WTC11 (cell line): ENCODE results near the gene PAPPA2. TPM values are rescaled to one million over a fixed set of nuclear protein-coding genes. Genes with fewer than 3 reads are reported as not detected.

Source experiments
- ATAC-seq: fragments of 200-7000 bp; cut with Tn5 transposase; 2 replicates; pipeline ENCODE4 v1.10.0; 2021; ENCODE audit warnings: mild to moderate bottlenecking, moderate library complexity
- CTCF ChIA-PET: fragments of 300-600 bp; sonication (Branson Sonifier 250); formaldehyde crosslinking; loops from one replicate; lab custom pipeline; 2021; ENCODE audit warnings: antibody characterized with exemption; lab: Charles Lee
- POLR2A ChIA-PET: fragments of 350-600 bp; sonication (Branson Sonifier 250); formaldehyde crosslinking; loops from one replicate; lab custom pipeline; 2021; ENCODE audit warnings: antibody characterized with exemption; lab: Charles Lee
- DNase-seq: peaks from one replicate; pipeline ENCODE4 v3.0.0; 2021; ENCODE audit warnings: low spot score
- H3K27ac Mint-ChIP-seq: 2 replicates; pipeline ENCODE4 v1.8.0; 2021; ENCODE audit warnings: mixed read lengths
- H3K27me3 Mint-ChIP-seq: 2 replicates; pipeline ENCODE4 v1.8.0; 2021; ENCODE audit warnings: low read depth, mild to moderate bottlenecking, moderate library complexity, mixed read lengths
- H3K36me3 Mint-ChIP-seq: 2 replicates; pipeline ENCODE4 v1.8.0; 2021; ENCODE audit warnings: mixed read lengths
- H3K4me1 Mint-ChIP-seq: 2 replicates; pipeline ENCODE4 v1.8.0; 2022; ENCODE audit warnings: mixed read lengths
- H3K4me3 Mint-ChIP-seq: 2 replicates; pipeline ENCODE4 v1.8.0; 2021; ENCODE audit warnings: mild to moderate bottlenecking, moderate library complexity, mixed read lengths
- H3K9me3 Mint-ChIP-seq: 2 replicates; pipeline ENCODE4 v1.8.0; 2021; ENCODE audit warnings: mixed read lengths
- ATF3 ChIP-seq: sonication (generic); formaldehyde crosslinking; conservative IDR thresholded peaks from 2 replicates; pipeline ENCODE4 v1.8.1; 2022; ENCODE audit warnings: mild to moderate bottlenecking, missing genetic modification reagents
- CDX4 ChIP-seq: fragments of 250-450 bp; sonication (Bioruptor Pico); IDR thresholded peaks from 2 replicates; pipeline ENCODE4 v1.9.0; 2021; ENCODE audit warnings: moderate library complexity, mild to moderate bottlenecking, inconsistent platforms, borderline replicate concordance
- CTCF ChIP-seq: fragments of 200-600 bp; IDR thresholded peaks from 2 replicates; pipeline ENCODE4 v1.8.0; 2022; ENCODE audit warnings: antibody characterized with exemption
- E2F4 ChIP-seq: sonication (generic); formaldehyde crosslinking; IDR thresholded peaks from 2 replicates; pipeline ENCODE4 v1.8.1; 2022; ENCODE audit warnings: low read depth, mild to moderate bottlenecking, moderate library complexity, missing genetic modification reagents, borderline replicate concordance
- E2F5 ChIP-seq: sonication (generic); formaldehyde crosslinking; IDR thresholded peaks from 2 replicates; pipeline ENCODE4 v1.8.1; 2022; ENCODE audit warnings: mild to moderate bottlenecking, moderate library complexity, missing genetic modification reagents
- FOXK1 ChIP-seq: sonication (generic); formaldehyde crosslinking; IDR thresholded peaks from 2 replicates; pipeline ENCODE4 v1.8.0; 2022; ENCODE audit warnings: mild to moderate bottlenecking, moderate library complexity, missing genetic modification reagents
- FOXP1 ChIP-seq: sonication (generic); formaldehyde crosslinking; IDR thresholded peaks from 2 replicates; pipeline ENCODE4 v1.8.0; 2022; ENCODE audit warnings: missing genetic modification reagents, mild to moderate bottlenecking, moderate library complexity, borderline replicate concordance
- FOXP4 ChIP-seq: sonication (generic); formaldehyde crosslinking; IDR thresholded peaks from 2 replicates; pipeline ENCODE4 v1.8.0; 2022; ENCODE audit warnings: mild to moderate bottlenecking, missing genetic modification reagents
- IRF1 ChIP-seq: sonication (generic); formaldehyde crosslinking; IDR thresholded peaks from 2 replicates; pipeline ENCODE4 v1.8.0; 2023; ENCODE audit warnings: missing genetic modification reagents
- STAT6 ChIP-seq: sonication (generic); formaldehyde crosslinking; conservative IDR thresholded peaks from 2 replicates; pipeline ENCODE4 v1.8.1; 2023; ENCODE audit warnings: mild to moderate bottlenecking, low read depth, missing genetic modification reagents, moderate library complexity
- TP53 ChIP-seq: sonication (generic); formaldehyde crosslinking; IDR thresholded peaks from 2 replicates; pipeline ENCODE4 v1.8.1; 2023; ENCODE audit warnings: mild to moderate bottlenecking, missing genetic modification reagents
- ZBTB21 ChIP-seq: sonication (generic); formaldehyde crosslinking; IDR thresholded peaks from 2 replicates; pipeline ENCODE4 v1.8.1; 2023; ENCODE audit warnings: mild to moderate bottlenecking, missing genetic modification reagents, borderline replicate concordance
- ZNF219 ChIP-seq: sonication (generic); formaldehyde crosslinking; IDR thresholded peaks from 2 replicates; pipeline ENCODE4 v1.8.0; 2023; ENCODE audit warnings: missing genetic modification reagents, mild to moderate bottlenecking, borderline replicate concordance
- ZNF232 ChIP-seq: sonication (generic); formaldehyde crosslinking; IDR thresholded peaks from 2 replicates; pipeline ENCODE4 v1.8.0; 2022; ENCODE audit warnings: mild to moderate bottlenecking, missing genetic modification reagents
- ZNF263 ChIP-seq: sonication (generic); formaldehyde crosslinking; IDR thresholded peaks from 2 replicates; pipeline ENCODE4 v1.8.1; 2022; ENCODE audit warnings: low read depth, mild to moderate bottlenecking, moderate library complexity, missing genetic modification reagents
- ZNF317 ChIP-seq: sonication (generic); formaldehyde crosslinking; IDR thresholded peaks from 2 replicates; pipeline ENCODE4 v1.8.1; 2023; ENCODE audit warnings: low read depth, mild to moderate bottlenecking, moderate library complexity, missing genetic modification reagents, borderline replicate concordance
- ZNF512 ChIP-seq: sonication (generic); formaldehyde crosslinking; IDR thresholded peaks from 2 replicates; pipeline ENCODE4 v1.8.1; 2022; ENCODE audit warnings: missing genetic modification reagents, borderline replicate concordance
- ZNF671 ChIP-seq: fragments of 250-450 bp; sonication (Bioruptor Pico); IDR thresholded peaks from 2 replicates; pipeline ENCODE4 v1.8.0; 2021; ENCODE audit warnings: mild to moderate bottlenecking
- ZSCAN18 ChIP-seq: fragments of 250-450 bp; sonication (Bioruptor Pico); IDR thresholded peaks from 2 replicates; pipeline ENCODE4 v2.1.2; 2022; ENCODE audit warnings: mild to moderate bottlenecking, moderate library complexity
- total RNA-seq: library from RNA; stranded (reverse); gene quantifications from 3 replicates; pipeline ENCODE4 v1.2.3, GENCODE V29; 2021

PAPPA2 gene
- total RNA-seq, 1 experiment from 2014 or later = 0.74 TPM

- DNase-seq = no peak
- H3K4me1 Mint-ChIP-seq = peaks cover 8% of the 10 kb centered on the region
- H3K4me3 Mint-ChIP-seq = no peak overlapping the region
- H3K27me3 Mint-ChIP-seq = no peaks in the 10 kb centered on the region
- TF ChIP-seq STAT6 (no peak), E2F5 (CRISPR knock-in tag) (no peak), E2F4 (no peak), ZNF263 (no peak), ATF3 (CRISPR knock-in tag) (no peak), CDX4 (no peak), ZNF317 (CRISPR knock-in tag) (no peak), FOXP4 (CRISPR knock-in tag) (no peak), ZSCAN18 (CRISPR knock-in tag) (no peak), IRF1 (no peak), ZBTB21 (no peak), FOXP1 (CRISPR knock-in tag) (no peak)
- ChIA-PET CTCF (interaction anchor here (0.8 kb wide), 1 partner anchor 106 kb away, joined by 3 read pairs; no protein-coding TSS in a partner anchor), POLR2A (no interaction called here)
- no peaks in the 10 kb centered on the region for H3K36me3 Mint-ChIP-seq
- no peak for ATAC-seq
- no peak overlapping the region for H3K27ac Mint-ChIP-seq
- no peaks in the 10 kb centered on the region for H3K9me3 Mint-ChIP-seq
Measured at GRCh38 chr1:176480750-176481149, 17.8 kb downstream of the PAPPA2 start.

- Mint-ChIP-seq H3K4me1 (peaks cover 3% of the 10 kb centered on the region; the same call in 1 of the 2 replicates), H3K4me3 (no peak overlapping the region), H3K27me3 (no peaks in the 10 kb centered on the region), H3K9me3 (no peaks in the 10 kb centered on the region), H3K27ac (no peak overlapping the region), H3K36me3 (no peaks in the 10 kb centered on the region)
- TF ChIP-seq TP53 (CRISPR knock-in tag) (no peak), ZNF317 (CRISPR knock-in tag) (no peak), FOXK1 (CRISPR knock-in tag) (no peak), ZNF512 (CRISPR knock-in tag) (no peak), CTCF (no peak), ZNF232 (no peak), FOXP4 (CRISPR knock-in tag) (no peak), ZNF219 (no peak), ZNF671 (CRISPR knock-in tag) (no peak)
- POLR2A ChIA-PET = no interaction called here
- CTCF ChIA-PET = no interaction called here
- DNase-seq (no peak), ATAC-seq (no peak)
Measured at GRCh38 chr1:176485083-176485482, 22.1 kb downstream of the PAPPA2 start.
